Liver (tissue), 9 donors: Measurements from ENCODE around the gene NAPB. TPM values are rescaled to one million over a fixed set of nuclear protein-coding genes. Genes with fewer than 3 reads are reported as not detected.

ENCODE experiments used
- DNase-seq: peaks from one replicate; pipeline ENCODE4 v3.0.0-alpha.2; 2017; ENCODE audit warnings: low spot score
- H3K27ac ChIP-seq, 2 donors: one replicate each; pipeline ENCODE4 v1.7.0; 2013; ENCODE audit warnings: inconsistent platforms in 2 of 2, low read length in 2 of 2, control low read depth in 1 of 2, low read depth in 1 of 2, mild to moderate bottlenecking in 1 of 2
- H3K27me3 ChIP-seq, 4 donors: one replicate each; pipeline versions ENCODE4 v1.6.1 to v1.7.0; 2013; ENCODE audit warnings: low read length in 3 of 4, inconsistent platforms in 1 of 4, mild to moderate bottlenecking in 1 of 4, moderate library complexity in 1 of 4; ENCODE audit not compliant: control insufficient read depth in 4 of 4, insufficient read depth in 4 of 4
- H3K36me3 ChIP-seq, 4 donors: one replicate each; pipeline versions ENCODE4 v1.6.1 to v1.7.0; 2013; ENCODE audit warnings: low read length in 3 of 4, mild to moderate bottlenecking in 3 of 4, low read depth in 1 of 4, moderate library complexity in 1 of 4; ENCODE audit not compliant: control insufficient read depth in 4 of 4, insufficient read depth in 3 of 4
- H3K4me1 ChIP-seq, 4 donors: one replicate each; pipeline versions ENCODE4 v1.6.1 to v1.7.0; 2013; ENCODE audit warnings: low read length in 3 of 4, mild to moderate bottlenecking in 3 of 4, moderate library complexity in 1 of 4; ENCODE audit not compliant: control insufficient read depth in 4 of 4, insufficient read depth in 4 of 4
- H3K4me3 ChIP-seq, 3 donors: one replicate each; pipeline versions ENCODE4 v1.6.1 to v1.7.0; 2013; ENCODE audit warnings: low read length in 3 of 3, control low read depth in 1 of 3, low read depth in 1 of 3, mild to moderate bottlenecking in 1 of 3
- H3K9ac ChIP-seq, 2 donors: one replicate each; pipeline ENCODE4 v1.7.0; 2013; ENCODE audit warnings: low read length in 2 of 2, mild to moderate bottlenecking in 2 of 2, moderate library complexity in 2 of 2, control low read depth in 1 of 2, low read depth in 1 of 2
- H3K9me3 ChIP-seq, 4 donors: one replicate each; pipeline versions ENCODE4 v1.6.1 to v1.7.0; 2013; ENCODE audit warnings: low read length in 3 of 4; ENCODE audit not compliant: control insufficient read depth in 4 of 4
- EGR1 ChIP-seq, 2 donors: IDR thresholded peaks; 2 replicates each; pipeline ENCODE4 v1.6.1; 2016 to 2018; ENCODE audit warnings: antibody characterized with exemption in 2 of 2, low read depth in 2 of 2
- FOXA1 ChIP-seq: IDR thresholded peaks from 2 replicates; pipeline ENCODE4 v1.6.1; 2016; ENCODE audit warnings: antibody characterized with exemption
- FOXA2 ChIP-seq: IDR thresholded peaks from 2 replicates; pipeline ENCODE4 v1.6.1; 2016; ENCODE audit warnings: antibody characterized with exemption
- GABPA ChIP-seq, 2 donors: IDR thresholded peaks in 1 of 2; conservative IDR thresholded peaks in 1 of 2; 2 replicates each; pipeline ENCODE4 v1.6.1; 2016; ENCODE audit warnings: antibody characterized with exemption in 2 of 2, mild to moderate bottlenecking in 1 of 2, moderate library complexity in 1 of 2
- HNF4A ChIP-seq, 2 donors: conservative IDR thresholded peaks; 2 replicates each; pipeline ENCODE4 v1.6.1; 2016; ENCODE audit warnings: antibody characterized with exemption in 2 of 2, mild to moderate bottlenecking in 2 of 2
- HNF4G ChIP-seq: IDR thresholded peaks from 2 replicates; pipeline ENCODE4 v1.6.1; 2016; ENCODE audit warnings: antibody characterized with exemption
- JUND ChIP-seq, 2 donors: IDR thresholded peaks; 2 replicates each; pipeline ENCODE4 v1.6.1; 2016; ENCODE audit warnings: antibody characterized with exemption in 2 of 2
- MAX ChIP-seq: IDR thresholded peaks from 2 replicates; pipeline ENCODE4 v1.6.1; 2016; ENCODE audit warnings: antibody characterized with exemption
- NR2F2 ChIP-seq: IDR thresholded peaks from 2 replicates; pipeline ENCODE4 v1.6.1; 2016; ENCODE audit warnings: antibody characterized with exemption
- RAD21 ChIP-seq, 2 donors: IDR thresholded peaks; 2 replicates each; pipeline ENCODE4 v1.6.1; 2016; ENCODE audit warnings: antibody characterized with exemption in 2 of 2, mild to moderate bottlenecking in 2 of 2
- RXRA ChIP-seq, 2 donors: IDR thresholded peaks; 2 replicates each; pipeline ENCODE4 v1.6.1; 2017 to 2018; ENCODE audit warnings: antibody characterized with exemption in 2 of 2, mild to moderate bottlenecking in 1 of 2
- SP1 ChIP-seq: IDR thresholded peaks from 2 replicates; pipeline ENCODE4 v1.6.1; 2018; ENCODE audit warnings: antibody characterized with exemption, mild to moderate bottlenecking
- TAF1 ChIP-seq: conservative IDR thresholded peaks from 2 replicates; pipeline ENCODE4 v1.6.1; 2016; ENCODE audit warnings: antibody characterized with exemption, mild to moderate bottlenecking
- YY1 ChIP-seq: IDR thresholded peaks from 2 replicates; pipeline ENCODE4 v1.6.1; 2016; ENCODE audit warnings: antibody characterized with exemption, mild to moderate bottlenecking
- ZBTB33 ChIP-seq: IDR thresholded peaks from 2 replicates; pipeline ENCODE4 v1.6.1; 2016; ENCODE audit warnings: antibody characterized with exemption
- WGBS: extraction: QIAGEN DNeasy Blood & Tissue Kit; methylation state at CpG from one replicate; pipeline ENCODE4 v1.1.7; 2013; 5-methylcytosine and 5-hydroxymethylcytosine counted together
- polyA plus RNA-seq, 2 donors: library from polyadenylated mRNA; stranded (reverse) in 1 of 2; unstranded in 1 of 2; fragments of 200-250 nt in 1 of 2; fragments of >200 nt in 1 of 2; fragmentation: Nextera tagmentation in 1 of 2; extraction: Ambion mirVana in 1 of 2; gene quantifications; one replicate each; pipeline versions ENCODE4 v1.2.1 to v1.2.3, GENCODE V29; 2013 to 2015
- total RNA-seq, 2 donors: library from RNA; depleted of rRNA; stranded (reverse); fragments of >200 nt; gene quantifications; one replicate each; pipeline ENCODE4 v1.2.3, GENCODE V29; 2014
- TF ChIP-seq, protein P1 (sequence below): IDR thresholded peaks from 2 replicates; pipeline ENCODE4 v1.6.1; 2016; ENCODE audit warnings: antibody characterized with exemption, mild to moderate bottlenecking
- TF ChIP-seq, protein P2 (sequence below): IDR thresholded peaks from 2 replicates; pipeline ENCODE4 v1.6.1; 2016; ENCODE audit warnings: antibody characterized with exemption
- TF ChIP-seq, protein P3 (sequence below): fragments of 150-350 bp; IDR thresholded peaks from 2 replicates; pipeline ENCODE4 v1.5.1; 2017; ENCODE audit warnings: improper control_type of control experiment, low read depth, low read length; ENCODE audit not compliant: missing input control
- donor health status: healthy.
- donor health status: healthy.
- donor health status: healthy.
- donor health status: healthy.
- donor health status: healthy.

The NAPB gene
- total and polyA plus RNA-seq, 4 donors: 2.4 to 10.6 (median 4.5) TPM

DNA sequence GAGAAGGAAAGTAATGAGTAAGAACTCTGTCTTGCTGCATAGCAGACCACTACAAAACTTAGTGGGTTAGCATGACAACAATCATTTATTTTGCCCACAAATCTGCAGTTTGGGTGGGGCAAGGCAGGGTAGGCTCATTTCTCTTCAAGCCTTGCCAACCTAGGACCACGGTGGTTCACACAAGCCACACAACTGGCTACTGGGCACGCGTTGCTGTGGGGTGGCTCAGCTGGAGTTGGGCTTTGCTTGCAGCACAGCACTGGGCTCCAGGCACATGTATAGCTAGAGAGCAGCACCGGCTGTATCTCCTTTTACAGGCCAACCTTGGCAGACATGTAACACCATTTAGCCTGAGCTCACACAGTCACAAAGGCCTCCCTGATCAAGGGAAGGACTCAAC is 75.3 kb downstream of the NAPB start:
- no peak overlapping the region for H3K9ac ChIP-seq
- no peaks in the 10 kb centered on the region for H3K27me3 ChIP-seq
- DNase-seq: no peak
- WGBS: 89% methylated on average over 4 of the region's 4 CpGs
- no peak overlapping the region for H3K27ac ChIP-seq
- no peak overlapping the region for H3K4me3 ChIP-seq
- no peaks in the 10 kb centered on the region for H3K9me3 ChIP-seq
- H3K4me1 ChIP-seq: peaks cover 3 to 7% (median 5%) of the 10 kb centered on the region in 4 donors
- TF ChIP-seq MAX: no peak
- TF ChIP-seq SP1: no peak
- TF ChIP-seq HNF4A (conservative IDR thresholded peaks at IDR 0.05): no peak
- TF ChIP-seq, protein P1, sequence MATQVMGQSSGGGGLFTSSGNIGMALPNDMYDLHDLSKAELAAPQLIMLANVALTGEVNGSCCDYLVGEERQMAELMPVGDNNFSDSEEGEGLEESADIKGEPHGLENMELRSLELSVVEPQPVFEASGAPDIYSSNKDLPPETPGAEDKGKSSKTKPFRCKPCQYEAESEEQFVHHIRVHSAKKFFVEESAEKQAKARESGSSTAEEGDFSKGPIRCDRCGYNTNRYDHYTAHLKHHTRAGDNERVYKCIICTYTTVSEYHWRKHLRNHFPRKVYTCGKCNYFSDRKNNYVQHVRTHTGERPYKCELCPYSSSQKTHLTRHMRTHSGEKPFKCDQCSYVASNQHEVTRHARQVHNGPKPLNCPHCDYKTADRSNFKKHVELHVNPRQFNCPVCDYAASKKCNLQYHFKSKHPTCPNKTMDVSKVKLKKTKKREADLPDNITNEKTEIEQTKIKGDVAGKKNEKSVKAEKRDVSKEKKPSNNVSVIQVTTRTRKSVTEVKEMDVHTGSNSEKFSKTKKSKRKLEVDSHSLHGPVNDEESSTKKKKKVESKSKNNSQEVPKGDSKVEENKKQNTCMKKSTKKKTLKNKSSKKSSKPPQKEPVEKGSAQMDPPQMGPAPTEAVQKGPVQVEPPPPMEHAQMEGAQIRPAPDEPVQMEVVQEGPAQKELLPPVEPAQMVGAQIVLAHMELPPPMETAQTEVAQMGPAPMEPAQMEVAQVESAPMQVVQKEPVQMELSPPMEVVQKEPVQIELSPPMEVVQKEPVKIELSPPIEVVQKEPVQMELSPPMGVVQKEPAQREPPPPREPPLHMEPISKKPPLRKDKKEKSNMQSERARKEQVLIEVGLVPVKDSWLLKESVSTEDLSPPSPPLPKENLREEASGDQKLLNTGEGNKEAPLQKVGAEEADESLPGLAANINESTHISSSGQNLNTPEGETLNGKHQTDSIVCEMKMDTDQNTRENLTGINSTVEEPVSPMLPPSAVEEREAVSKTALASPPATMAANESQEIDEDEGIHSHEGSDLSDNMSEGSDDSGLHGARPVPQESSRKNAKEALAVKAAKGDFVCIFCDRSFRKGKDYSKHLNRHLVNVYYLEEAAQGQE: no peak
- no peak for TF ChIP-seq JUND (IDR thresholded peaks at IDR 0.05)
- no peak for TF ChIP-seq HNF4G
- no peak for TF ChIP-seq ZBTB33
- TF ChIP-seq YY1: no peak
- TF ChIP-seq GABPA (IDR thresholded peaks at IDR 0.05 in 1 of 2, conservative IDR thresholded peaks at IDR 0.05 in 1 of 2): no peak
- TF ChIP-seq, protein P2, sequence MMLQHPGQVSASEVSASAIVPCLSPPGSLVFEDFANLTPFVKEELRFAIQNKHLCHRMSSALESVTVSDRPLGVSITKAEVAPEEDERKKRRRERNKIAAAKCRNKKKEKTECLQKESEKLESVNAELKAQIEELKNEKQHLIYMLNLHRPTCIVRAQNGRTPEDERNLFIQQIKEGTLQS: no peak
- TF ChIP-seq FOXA1: no peak
- no peak for TF ChIP-seq RAD21 (IDR thresholded peaks at IDR 0.05)
- no peak for TF ChIP-seq RXRA (IDR thresholded peaks at IDR 0.05)
- no peak for TF ChIP-seq EGR1 (IDR thresholded peaks at IDR 0.05; ENCODE audit: low read depth in 2 of 2)
- TF ChIP-seq, protein P3, sequence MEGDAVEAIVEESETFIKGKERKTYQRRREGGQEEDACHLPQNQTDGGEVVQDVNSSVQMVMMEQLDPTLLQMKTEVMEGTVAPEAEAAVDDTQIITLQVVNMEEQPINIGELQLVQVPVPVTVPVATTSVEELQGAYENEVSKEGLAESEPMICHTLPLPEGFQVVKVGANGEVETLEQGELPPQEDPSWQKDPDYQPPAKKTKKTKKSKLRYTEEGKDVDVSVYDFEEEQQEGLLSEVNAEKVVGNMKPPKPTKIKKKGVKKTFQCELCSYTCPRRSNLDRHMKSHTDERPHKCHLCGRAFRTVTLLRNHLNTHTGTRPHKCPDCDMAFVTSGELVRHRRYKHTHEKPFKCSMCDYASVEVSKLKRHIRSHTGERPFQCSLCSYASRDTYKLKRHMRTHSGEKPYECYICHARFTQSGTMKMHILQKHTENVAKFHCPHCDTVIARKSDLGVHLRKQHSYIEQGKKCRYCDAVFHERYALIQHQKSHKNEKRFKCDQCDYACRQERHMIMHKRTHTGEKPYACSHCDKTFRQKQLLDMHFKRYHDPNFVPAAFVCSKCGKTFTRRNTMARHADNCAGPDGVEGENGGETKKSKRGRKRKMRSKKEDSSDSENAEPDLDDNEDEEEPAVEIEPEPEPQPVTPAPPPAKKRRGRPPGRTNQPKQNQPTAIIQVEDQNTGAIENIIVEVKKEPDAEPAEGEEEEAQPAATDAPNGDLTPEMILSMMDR: no peak
- no peak for TF ChIP-seq TAF1
- no peak for TF ChIP-seq NR2F2
- no peak for TF ChIP-seq FOXA2
- no peaks in the 10 kb centered on the region for H3K36me3 ChIP-seq
